Measurements from ENCODE around the gene NYNRIN.

The NYNRIN gene

GRCh38 chr14:24399447-24399822 is 632 bp downstream of the NYNRIN start:
- Histone ChIP-seq H3K4me1 (peaks cover 0 to 38% (median 25%) of the 10 kb centered on the region in 4 donors), H3K27me3 (no peaks in the 10 kb centered on the region), H3K9me3 (no peaks in the 10 kb centered on the region), H3K27ac (peak overlapping the region; percentile 66 to 74), H3K4me3 (peak overlapping the region; percentile 71 to 75), H3K36me3 (no peaks in the 10 kb centered on the region)
- no peak for TF ChIP-seq CTCF (IDR thresholded peaks at IDR 0.05)
- intact Hi-C loops (cut with DNase I; ENCODE audit: low total_unique reads): no loop called here
- no peak for DNase-seq

DNA sequence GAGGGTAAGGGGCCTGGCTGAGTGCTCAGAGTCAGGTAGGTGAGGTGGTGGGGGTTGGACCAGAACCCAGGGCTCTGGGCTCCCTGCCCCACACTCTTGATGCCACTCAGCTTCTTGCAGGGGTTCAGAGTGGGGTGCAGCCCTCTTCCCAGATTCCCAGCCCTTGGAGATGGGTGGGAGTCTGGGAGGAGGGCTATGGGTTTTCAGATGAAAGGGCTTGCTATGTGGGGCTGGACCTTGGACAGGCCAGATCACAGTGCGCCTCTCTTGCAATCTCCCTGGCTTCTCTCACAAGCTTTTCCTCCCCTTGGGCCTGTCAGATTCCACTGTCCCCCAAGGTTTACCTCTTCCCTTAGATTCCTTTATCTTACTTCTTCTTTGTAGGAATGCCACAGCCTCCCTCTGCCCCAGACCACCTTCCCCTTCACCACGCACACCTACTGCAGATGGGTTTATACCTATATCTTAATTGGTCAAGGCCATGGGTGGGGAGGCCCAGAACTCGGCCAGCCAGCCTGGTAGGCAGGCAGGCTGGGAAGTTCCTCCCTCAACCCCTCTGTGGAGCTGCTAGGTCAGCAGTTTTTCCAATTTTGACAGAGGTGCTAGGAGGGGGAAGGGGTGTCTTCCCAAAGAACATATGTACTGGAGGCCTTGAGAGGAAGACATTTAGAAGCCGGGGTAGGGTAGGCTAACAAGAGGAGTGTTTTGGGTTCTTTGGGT is 1.4 kb downstream of the NYNRIN start:
- no peaks in the 10 kb centered on the region for H3K36me3 ChIP-seq
- H3K4me1 ChIP-seq: peaks cover 0 to 38% (median 25%) of the 10 kb centered on the region in 4 donors
- no peak for TF ChIP-seq CTCF (IDR thresholded peaks at IDR 0.05)
- DNase-seq: peak in 1 of 2 donors; percentile 39
- peak overlapping the region; percentile 66 to 74 for H3K27ac ChIP-seq
- intact Hi-C loops (cut with DNase I; ENCODE audit: low total_unique reads): no loop called here
- H3K27me3 ChIP-seq: no peaks in the 10 kb centered on the region
- H3K4me3 ChIP-seq: peak overlapping the region; percentile 71 to 75
- H3K9me3 ChIP-seq: no peaks in the 10 kb centered on the region

DNA sequence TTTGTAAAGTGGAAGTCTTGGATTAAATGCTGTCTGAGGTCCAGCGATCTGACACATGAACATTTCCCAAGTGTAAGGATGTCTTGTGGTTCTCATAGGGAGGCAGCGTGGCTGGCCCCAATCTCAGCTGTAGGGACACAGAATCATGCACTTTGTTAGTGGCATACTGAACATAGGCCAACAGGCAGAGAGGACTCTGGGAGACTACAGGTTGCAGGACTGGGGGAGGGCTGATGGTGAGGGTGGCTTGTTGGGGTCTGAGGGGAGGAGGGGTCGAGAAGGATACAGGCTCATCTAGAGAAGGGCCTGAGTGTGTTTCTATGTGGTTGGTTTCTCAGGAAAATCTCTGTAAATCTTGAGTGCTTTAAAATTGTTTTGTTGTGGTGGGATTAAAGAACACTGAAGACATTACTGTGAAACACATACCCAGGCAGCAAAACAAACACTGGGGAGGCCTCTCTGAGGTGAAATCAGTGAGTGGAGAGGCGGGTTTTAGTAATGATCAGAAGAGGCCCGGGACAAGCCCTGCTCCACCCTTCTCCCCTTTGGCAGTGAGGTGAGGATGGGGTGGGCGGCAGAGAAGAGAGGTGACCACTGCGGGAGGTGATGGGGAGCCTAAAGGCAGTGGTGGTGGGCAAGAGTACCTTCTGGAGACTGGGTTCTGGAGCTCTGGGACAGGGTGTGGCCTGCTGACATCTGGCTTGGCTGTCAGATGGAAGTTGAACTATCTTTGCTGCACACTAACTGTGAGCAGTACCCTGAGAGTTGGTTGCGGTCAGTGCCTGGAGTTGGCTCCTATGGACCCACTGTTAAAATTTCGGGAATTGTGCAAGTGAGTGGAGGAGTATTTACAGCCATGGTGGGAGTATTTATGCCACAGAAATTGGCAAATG is 3.3 kb downstream of the NYNRIN start:
- DNase-seq: no peak
- H3K4me1 ChIP-seq: peaks cover 0 to 38% (median 25%) of the 10 kb centered on the region in 4 donors
- no peak overlapping the region for H3K27ac ChIP-seq
- no peak for TF ChIP-seq CTCF (IDR thresholded peaks at IDR 0.05)
- H3K27me3 ChIP-seq: no peaks in the 10 kb centered on the region
- no peak overlapping the region for H3K4me3 ChIP-seq
- no peaks in the 10 kb centered on the region for H3K9me3 ChIP-seq
- intact Hi-C loops (cut with DNase I; ENCODE audit: low total_unique reads): no loop called here
- H3K36me3 ChIP-seq: no peaks in the 10 kb centered on the region

GRCh38 chr14:24403294-24403998 is 4.6 kb downstream of the NYNRIN start:
- Histone ChIP-seq H3K27ac (no peak overlapping the region), H3K9me3 (no peaks in the 10 kb centered on the region), H3K36me3 (peaks cover 5 to 9% (median 7%) of the 10 kb centered on the region in 3 donors), H3K4me3 (no peak overlapping the region), H3K4me1 (peaks cover 0 to 33% (median 20%) of the 10 kb centered on the region in 4 donors), H3K27me3 (no peaks in the 10 kb centered on the region)
- DNase-seq: no peak
- TF ChIP-seq CTCF (IDR thresholded peaks at IDR 0.05): no peak
- intact Hi-C loops (cut with DNase I; ENCODE audit: low total_unique reads): no loop called here

DNA sequence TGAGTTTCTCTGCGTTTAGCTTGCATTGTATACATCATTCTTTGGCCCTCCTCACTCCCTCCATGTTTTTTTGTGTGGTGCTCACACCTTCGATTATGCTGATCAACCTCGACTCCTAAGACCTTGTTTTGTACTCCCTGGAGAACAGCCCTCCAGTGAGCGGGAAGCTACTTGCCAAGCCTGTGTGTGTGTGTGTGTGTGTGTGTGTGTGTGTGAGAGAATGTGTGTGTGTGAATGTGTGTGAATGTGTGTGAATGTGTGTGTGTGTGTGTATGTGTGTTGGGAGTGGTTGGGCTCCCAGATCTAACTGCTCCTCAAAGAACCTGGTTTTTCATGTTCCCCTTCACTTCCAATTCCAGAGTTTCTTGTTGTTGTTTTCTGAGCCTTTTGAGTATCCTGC is 6.0 kb downstream of the NYNRIN start:
- Histone ChIP-seq H3K9me3 (no peaks in the 10 kb centered on the region), H3K27ac (no peak overlapping the region), H3K4me3 (no peak overlapping the region), H3K36me3 (peaks cover 5 to 23% (median 19%) of the 10 kb centered on the region in 3 donors), H3K27me3 (no peaks in the 10 kb centered on the region), H3K4me1 (peaks cover 0 to 20% (median 9%) of the 10 kb centered on the region in 4 donors)
- intact Hi-C loops (cut with DNase I; ENCODE audit: low total_unique reads): no loop called here
- DNase-seq: no peak
- no peak for TF ChIP-seq CTCF (IDR thresholded peaks at IDR 0.05)

Data from tibial artery (tissue), 4 donors.